Cardiac septum (tissue), 1 donor: Measurements from ENCODE around the gene CCDC86. TPM values are rescaled to one million over a fixed set of nuclear protein-coding genes. Genes with fewer than 3 reads are reported as not detected.

Experiments used
- DNase-seq: peaks from one replicate; pipeline ENCODE4 v3.0.0-alpha.2; 2020; ENCODE audit warnings: low spot score
- intact Hi-C: fragments of 100-400 bp; cut with DNase I; formaldehyde crosslinking; loops from one replicate; pipeline ENCODE4 v1.14.0; 2022
- total RNA-seq: library from RNA; stranded (reverse); fragmentation: NEBNext Ultra II Directional; extraction: Animal tissue kit (Norgen Biotek cat#: 25700); gene quantifications from one replicate; pipeline ENCODE4 v1.2.1, GENCODE V29; 2021
- donor health status: DM: no; HTN: no; CAD: no.

The CCDC86 gene
- total RNA-seq, 1 donor from 2014 or later = 10.3 TPM

DNA sequence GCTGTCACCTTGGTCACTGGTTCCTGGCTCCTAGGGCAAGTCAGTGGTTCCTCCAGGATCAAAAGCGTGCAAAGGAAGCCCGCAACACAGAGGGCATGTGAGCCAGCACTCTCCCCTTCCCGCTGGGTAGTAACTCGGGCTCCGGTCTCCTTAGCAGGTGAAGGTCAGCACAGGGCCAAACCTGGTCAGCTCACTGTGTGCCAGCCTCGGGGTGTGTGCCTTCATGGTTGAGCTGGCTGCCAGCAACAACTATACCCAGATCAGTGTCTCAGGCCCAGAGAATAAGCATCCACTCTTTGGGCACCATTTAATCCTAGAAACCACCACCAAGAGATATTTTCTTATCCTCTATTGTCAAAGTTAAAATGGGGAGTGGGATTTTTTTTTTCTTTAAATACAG, 16.1 kb upstream of the CCDC86 start:
- intact Hi-C loops = loop anchor here (5.0 kb wide), 1 partner anchor 48 kb away; no protein-coding TSS in a partner anchor
- DNase-seq = no peak

- no peak for DNase-seq
- intact Hi-C loops = loop anchor here (2.0 to 5.0 kb wide), 3 partner anchors 56 to 302 kb away; no protein-coding TSS in a partner anchor
Observed at GRCh38 chr11:60830478-60831142, 11.3 kb upstream of the CCDC86 start.

DNA sequence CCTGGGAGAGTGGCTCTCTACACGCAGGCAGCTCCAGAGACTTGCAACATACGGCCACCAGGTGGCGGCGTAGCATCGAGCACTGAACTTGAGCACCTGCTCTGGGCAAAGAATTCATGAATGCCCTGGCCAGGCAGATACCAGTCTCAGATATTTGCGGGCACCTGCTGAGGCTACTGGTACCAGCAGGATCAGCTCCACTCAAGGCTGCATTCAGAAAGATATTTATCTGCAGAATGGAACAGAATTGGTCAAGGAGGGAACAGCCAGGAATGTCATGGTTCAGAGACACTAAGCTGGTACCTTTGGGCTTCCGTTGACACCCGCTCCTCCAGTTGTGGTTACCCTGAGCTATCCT, 10.8 kb upstream of the CCDC86 start:
- DNase-seq = peak; percentile 91
- intact Hi-C loops = loop anchor here (2.0 to 5.0 kb wide), 3 partner anchors 56 to 301 kb away; no protein-coding TSS in a partner anchor

- intact Hi-C loops = loop anchor here (2.0 to 5.0 kb wide), 3 partner anchors 55 to 301 kb away; no protein-coding TSS in a partner anchor
- DNase-seq = no peak
Observed at GRCh38 chr11:60831501-60832079, 10.3 kb upstream of the CCDC86 start.

- intact Hi-C loops = loop anchor here (5.0 kb wide), 1 partner anchor 297 kb away; no protein-coding TSS in a partner anchor
- no peak for DNase-seq
Observed at GRCh38 chr11:60834742-60835533, 7.0 kb upstream of the CCDC86 start.

GRCh38 chr11:60835534-60835846, 6.4 kb upstream of the CCDC86 start:
- intact Hi-C loops = no loop called here
- no peak for DNase-seq

- intact Hi-C loops = no loop called here
- DNase-seq = no peak
Observed at GRCh38 chr11:60836866-60837515, 4.9 kb upstream of the CCDC86 start.

GRCh38 chr11:60838132-60838531, 3.8 kb upstream of the CCDC86 start:
- DNase-seq = no peak
- intact Hi-C loops = no loop called here

- DNase-seq = no peak
- intact Hi-C loops = loop anchor here (5.0 to 10.0 kb wide), 2 partner anchors 67 to 324 kb away; partner anchors contain the start of genes PRPF19 and VPS37C
Observed at GRCh38 chr11:60840470-60841430, 1.2 kb upstream of the CCDC86 start.

DNA sequence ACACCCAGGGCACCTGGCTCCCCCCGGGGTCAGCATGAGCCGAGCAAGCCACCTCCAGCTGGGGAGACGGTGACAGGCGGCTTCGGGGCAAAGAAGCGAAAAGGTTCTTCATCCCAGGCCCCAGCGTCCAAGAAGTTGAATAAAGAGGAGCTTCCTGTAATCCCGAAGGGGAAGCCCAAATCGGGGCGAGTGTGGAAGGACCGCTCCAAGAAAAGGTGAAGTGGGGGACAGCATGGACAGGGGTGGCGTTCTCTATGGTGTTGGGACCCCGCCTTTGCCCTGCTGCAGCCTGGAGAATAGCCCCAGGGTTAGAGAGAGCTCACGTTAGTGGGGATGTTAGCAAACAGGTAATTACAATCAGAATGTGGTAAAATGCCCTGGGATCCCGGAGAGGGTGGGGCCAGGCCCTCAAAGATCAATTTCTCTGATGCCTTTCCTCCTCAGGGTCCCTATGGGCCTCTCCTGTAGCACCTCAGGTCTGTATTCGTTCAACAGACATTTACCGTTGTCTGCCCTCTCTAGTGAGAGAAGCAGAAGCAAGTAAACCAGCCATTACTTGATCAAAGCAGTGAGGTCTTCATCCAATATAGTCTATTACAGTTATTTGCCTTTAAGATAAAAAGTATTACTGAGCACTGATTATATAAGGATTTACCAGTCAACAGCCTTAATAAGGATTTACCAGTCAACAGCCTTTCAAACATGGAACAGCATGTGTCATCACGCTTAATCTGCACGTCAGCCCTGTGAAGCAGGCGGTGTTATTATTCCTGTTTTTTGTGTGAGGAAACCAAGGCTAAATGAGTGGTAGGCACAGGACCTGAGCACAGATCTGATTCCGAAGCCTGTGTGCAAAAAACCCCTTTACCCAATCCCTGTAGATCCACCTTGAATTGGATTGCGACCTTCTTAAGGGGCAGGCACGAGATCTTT, 1.0 kb downstream of the CCDC86 start:
- intact Hi-C loops = loop anchor here (5.0 to 10.0 kb wide), 2 partner anchors 64 to 322 kb away; partner anchors contain the start of genes PRPF19 and VPS37C
- DNase-seq = no peak

GRCh38 chr11:60844045-60844869, 2.3 kb downstream of the CCDC86 start:
- intact Hi-C loops = loop anchor here (5.0 to 10.0 kb wide), 2 partner anchors 63 to 321 kb away; partner anchors contain the start of genes PRPF19 and VPS37C
- no peak for DNase-seq

- no peak for DNase-seq
- intact Hi-C loops = loop anchor here (5.0 to 10.0 kb wide), 2 partner anchors 62 to 320 kb away; partner anchors contain the start of genes PRPF19 and VPS37C
Observed at GRCh38 chr11:60844870-60845221, 2.9 kb downstream of the CCDC86 start.

- intact Hi-C loops = loop anchor here (10.0 kb wide), 1 partner anchor 319 kb away; the partner anchor contains the start of gene VPS37C
- no peak for DNase-seq
Observed at GRCh38 chr11:60845338-60845737, 3.4 kb downstream of the CCDC86 start.

DNA sequence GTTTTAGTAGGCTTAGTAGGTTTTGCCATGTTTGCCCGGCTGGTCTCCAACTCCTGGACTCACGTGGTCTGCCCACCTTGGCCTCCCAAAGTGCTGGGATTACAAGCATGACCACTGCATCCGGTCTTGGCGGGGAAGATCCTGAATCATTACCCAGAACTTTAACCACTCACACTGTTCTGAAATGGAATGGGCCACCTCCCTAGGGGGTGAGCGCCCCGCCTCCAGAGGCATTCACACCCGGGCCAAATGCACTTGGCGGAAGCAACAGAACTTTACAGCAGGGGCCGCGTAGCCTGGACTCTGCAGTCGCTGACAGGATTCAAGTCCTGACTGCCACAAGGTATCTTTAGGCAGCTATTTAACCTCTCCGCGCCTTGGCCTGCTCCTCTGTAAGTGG, 5.4 kb downstream of the CCDC86 start:
- DNase-seq = no peak
- intact Hi-C loops = loop anchor here (10.0 kb wide), 1 partner anchor 318 kb away; the partner anchor contains the start of gene VPS37C

GRCh38 chr11:60847896-60848295, 6.0 kb downstream of the CCDC86 start:
- DNase-seq = no peak
- intact Hi-C loops = loop anchor here (10.0 kb wide), 1 partner anchor 317 kb away; the partner anchor contains the start of gene VPS37C

GRCh38 chr11:60848714-60849151, 6.8 kb downstream of the CCDC86 start:
- DNase-seq = no peak
- intact Hi-C loops = loop anchor here (10.0 kb wide), 1 partner anchor 316 kb away; the partner anchor contains the start of gene VPS37C
